Limb (tissue), 2 donors: ENCODE measurements around the gene FADS6.
A peak's percentile ranks its signal among the peaks of the same experiment; 100 is the strongest.

Experiments
- DNase-seq, 2 donors: peaks; one replicate each; pipeline ENCODE4 v3.0.0-alpha.2; 2016; ENCODE audit errors: extremely low spot score in 2 of 2

Gene FADS6

DNA sequence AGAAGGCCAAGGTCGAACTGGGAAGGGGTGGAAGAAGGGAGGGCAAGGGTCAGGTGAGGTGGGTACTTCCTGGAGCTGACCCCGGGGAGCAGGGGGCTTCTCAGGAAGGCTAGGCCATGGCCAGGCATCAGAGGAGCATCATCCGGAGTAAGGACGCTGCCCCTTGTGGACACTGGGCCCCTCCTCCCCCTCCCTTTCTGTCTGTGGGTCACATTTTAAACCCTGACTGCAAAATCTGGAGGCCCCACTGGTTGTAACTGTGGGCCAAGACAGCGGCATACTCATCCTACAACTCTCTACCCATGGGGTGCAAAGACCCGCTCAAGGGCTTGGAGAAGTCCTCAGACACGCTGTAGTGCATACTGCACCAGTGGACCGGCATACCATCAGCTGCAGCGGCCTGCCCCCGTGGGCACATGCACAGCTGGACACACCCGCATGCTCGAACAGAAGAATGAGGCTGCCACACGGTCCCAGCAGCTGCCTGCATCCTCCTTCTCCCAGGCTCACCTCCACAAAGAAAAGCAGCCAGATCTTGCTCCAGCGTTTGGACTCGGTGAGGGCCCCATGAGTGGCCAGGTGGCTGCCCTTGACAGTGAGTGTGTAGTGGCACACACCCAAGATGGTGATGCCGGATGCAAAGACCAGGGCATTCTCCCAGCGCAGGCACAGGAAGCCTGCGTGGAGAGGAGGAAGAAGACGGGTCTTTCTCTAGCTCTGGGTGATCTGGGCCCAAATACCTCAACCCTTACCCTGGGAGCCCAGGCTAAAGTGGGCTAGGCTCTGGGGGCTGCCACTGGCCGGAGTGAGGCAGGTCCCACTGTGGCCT lies 1.2 kb downstream of the FADS6 start:
- DNase-seq = no peak

DNA sequence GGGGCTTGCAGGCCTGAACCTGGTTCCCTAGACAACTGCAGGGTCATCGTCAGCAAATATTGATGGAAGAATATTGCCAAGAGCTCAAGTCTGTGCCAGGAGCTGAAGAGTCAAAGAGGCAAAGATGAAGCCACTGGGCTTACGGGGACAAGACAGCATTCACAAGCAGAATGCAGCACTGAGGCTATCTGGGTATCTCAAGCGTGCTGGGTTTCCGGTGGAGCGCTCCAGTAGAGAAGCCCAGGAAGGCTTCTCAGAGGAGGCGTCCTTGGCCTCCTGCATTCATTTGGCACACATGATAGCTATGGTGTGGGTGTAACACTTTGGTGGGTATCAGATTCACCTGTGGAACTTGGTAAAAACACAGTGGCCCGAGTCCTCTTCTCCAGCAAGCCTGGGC lies 2.9 kb downstream of the FADS6 start:
- no peak for DNase-seq

DNA sequence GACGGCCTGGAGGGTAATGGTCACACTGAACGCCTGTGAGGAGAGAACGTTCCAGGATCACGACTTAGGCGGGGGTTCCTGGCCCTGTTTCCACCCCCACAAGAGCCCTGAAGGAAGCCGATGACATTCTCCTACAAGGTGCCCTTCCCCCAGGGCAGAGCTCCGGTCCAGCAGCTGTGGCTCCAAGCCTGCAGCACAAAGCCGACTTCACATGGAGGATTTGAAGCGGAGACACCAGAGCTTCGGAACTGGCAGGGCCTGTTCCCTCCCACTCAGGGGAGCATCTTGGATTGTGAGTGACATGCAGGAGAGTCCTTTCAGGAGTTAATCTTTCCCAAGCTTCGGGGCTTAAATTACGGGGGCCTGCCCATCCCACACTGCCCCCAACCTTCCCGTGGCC lies 5.0 kb downstream of the FADS6 start:
- DNase-seq = no peak

DNA sequence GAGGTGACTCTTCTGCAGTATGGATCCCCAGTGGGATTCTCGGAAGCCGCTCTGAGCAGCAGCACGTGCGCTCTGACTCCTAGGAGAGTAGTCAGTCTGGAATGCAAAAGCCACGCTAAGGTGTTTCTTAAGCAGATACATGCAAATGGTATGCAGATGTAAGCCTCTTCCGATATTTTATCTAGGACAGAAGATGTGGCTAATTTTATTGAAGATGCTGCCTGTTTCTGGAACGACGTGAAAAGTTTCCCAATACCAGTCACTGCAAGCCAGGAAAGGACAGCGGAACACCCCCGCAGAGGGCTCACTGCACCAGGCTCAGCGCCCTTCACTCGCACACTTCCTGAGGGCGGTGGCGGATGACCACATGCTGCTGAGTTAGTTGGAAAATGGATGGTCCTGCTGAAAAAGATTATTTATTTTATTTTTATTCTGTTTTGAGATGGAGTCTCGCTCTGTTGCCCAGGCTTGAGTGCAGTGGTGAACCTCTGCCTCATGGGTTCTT lies 10.1 kb downstream of the FADS6 start:
- DNase-seq = no peak

DNA sequence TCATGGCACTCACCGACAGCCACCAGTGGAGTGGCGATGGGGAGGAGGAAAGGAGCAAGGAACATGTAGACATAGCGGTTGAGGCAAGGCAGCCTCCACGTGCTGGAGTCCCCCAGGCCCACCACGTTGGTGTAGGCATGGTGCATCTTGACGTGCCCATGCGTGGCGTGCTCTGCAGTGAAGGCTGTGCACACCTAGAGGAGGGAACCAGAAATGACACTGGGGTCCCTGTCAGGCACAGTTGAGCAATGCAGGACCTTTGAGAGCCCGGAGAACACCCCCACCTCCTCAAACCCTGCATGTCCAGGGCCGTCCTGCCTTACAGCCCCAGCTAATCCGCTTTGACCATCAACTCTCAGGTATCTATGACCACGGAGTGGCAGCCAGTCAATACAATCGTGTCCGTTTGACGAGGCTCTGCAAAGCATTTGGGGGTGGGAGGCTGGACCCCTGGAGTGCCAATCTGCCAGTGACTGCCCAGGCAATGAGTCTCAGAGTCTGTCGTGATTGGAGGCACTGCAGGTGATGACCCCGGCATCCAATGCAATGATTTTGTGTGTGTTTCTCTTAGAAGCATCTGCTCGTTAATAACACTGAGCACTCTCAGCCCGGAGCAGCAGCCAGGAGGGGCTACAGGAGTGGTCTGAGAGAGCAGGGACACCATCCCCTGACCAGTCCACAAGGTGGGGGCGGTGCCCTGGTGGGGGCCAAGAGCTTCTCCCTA lies 10.8 kb downstream of the FADS6 start:
- no peak for DNase-seq

DNA sequence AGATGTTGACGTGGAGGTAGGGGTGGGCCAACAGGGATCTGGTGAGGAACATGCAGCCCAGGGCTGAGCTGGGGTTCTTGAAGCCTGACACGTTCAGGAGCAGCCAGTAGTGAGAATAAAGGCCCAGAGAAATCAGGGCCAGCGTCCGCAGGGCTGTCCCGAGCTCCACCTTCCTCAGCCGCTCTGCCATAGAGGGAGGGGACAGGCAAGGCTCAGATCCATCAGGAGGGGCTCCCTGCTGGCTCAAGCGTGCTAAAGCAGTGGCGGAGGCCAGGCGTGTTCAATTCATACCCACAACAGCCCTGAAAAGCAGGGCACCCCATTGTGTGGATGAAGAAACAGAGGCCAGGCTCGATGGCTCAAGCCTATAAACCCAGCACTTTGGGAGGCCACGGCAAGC lies 12.4 kb downstream of the FADS6 start:
- DNase-seq = no peak

DNA sequence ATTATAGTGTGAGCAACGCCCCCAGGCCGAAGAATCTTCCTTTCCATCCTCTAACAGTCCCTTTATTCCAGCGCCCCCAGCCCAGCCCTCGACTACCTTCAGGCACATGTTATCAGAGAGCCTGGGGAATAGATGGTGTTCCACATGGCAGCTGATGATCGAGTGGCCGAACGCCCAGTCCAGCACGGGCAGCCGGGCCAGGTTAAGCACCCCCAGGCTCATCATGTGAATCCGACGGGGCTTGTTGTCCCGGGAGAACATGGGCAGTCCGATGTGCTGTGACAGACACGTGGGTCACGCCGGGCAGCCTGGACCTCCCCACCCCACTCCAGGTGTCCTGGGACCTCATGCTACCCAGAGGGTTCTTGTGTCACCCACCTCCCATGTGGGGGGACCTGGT lies 14.1 kb downstream of the FADS6 start:
- no peak for DNase-seq

DNA sequence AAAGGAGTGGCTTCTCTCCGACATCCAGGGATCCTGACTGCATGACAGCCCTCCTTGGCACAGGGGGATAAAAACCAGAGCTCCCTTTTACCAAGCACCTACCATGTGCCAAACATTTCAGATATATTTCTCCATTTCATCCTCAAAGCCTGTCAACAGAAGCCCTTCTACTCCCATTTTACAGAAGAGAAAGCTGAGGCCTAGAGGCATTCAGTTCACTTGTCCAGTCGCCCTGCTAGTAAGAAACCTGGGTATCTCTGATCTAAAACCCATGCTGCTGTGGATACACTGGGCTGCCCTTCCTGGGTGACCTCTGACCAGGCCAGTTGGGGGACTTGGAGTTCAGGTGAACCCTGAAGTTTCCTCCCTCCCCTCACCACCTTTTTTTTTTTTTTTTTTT lies 14.8 kb downstream of the FADS6 start:
- DNase-seq = no peak

DNA sequence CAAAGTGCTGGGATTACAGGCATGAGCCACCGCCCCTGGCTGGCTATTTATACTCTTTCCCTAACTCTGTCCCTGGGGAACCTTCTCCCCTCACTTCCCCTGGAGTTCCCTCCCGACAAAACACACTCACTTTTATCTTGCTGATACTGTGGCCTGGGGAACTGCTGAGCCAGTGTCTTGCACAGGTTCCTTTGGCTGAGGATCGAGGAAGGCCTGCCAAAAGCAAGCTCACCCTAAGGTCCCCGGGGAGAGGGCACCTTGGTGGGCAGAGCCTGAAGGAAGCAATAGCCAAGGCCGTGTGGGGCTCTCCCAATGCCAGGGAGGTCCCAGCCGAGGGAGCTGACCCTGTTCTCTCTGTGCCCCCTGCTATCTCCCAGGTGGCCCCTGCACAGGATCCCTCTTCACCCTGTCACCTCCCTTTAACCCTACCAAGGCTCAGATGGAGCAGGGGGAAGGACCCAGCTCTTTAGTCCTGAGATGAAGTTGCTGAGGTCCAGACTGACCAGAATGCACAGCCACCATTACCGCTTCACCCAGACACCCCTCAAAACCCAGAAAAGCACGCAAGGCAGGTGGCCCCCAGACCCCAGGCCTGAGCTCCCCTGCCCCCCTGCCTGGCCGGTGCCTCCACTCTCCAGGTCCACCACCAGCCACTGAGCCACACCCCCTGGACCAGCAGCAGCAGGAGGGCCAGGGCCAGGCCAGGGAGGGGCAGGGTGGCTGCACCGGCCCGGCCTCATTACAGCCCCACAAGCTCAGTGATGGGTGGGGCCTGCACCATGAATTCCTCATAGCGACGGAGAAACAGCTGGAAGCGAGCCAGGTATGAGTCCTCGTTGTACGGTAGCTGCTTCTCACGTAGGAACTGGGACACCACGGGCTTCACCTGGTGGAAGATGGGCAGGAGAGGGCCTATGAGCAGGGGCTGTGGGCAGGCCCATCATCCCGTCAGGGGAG lies 15.6 kb downstream of the FADS6 start:
- peak in 1 of 2 donors; percentile 18 for DNase-seq

DNA sequence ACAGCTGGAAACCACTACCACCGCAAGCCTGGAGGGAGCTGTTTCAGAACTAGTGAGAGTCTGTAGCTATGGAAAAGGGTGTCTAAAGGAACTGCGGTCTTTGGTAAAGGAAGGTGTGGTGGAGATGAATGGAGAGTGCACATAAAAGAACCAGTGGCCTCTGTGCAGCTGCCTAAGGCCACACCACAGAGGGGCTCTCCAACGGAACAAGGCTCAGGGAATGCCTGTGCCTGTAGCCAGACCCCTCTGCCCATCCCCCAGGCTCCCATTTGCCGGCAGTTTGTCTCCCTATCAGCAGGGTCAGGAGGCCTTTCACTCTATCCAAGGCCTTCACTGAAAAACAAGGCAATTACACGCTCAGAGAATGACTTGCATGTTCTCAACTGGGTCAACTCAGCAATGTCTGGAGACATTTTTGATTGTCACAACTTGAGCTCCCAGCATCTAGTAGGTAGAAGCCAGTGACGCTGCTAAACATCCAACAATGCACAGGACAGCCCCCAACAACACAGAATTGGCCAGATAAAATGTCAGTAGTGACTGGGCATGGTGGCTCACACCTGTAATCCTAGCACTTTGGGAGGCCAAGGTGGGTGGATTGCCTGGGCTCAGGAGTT lies 17.3 kb downstream of the FADS6 start:
- peak in 1 of 2 donors; percentile 20 for DNase-seq

DNA sequence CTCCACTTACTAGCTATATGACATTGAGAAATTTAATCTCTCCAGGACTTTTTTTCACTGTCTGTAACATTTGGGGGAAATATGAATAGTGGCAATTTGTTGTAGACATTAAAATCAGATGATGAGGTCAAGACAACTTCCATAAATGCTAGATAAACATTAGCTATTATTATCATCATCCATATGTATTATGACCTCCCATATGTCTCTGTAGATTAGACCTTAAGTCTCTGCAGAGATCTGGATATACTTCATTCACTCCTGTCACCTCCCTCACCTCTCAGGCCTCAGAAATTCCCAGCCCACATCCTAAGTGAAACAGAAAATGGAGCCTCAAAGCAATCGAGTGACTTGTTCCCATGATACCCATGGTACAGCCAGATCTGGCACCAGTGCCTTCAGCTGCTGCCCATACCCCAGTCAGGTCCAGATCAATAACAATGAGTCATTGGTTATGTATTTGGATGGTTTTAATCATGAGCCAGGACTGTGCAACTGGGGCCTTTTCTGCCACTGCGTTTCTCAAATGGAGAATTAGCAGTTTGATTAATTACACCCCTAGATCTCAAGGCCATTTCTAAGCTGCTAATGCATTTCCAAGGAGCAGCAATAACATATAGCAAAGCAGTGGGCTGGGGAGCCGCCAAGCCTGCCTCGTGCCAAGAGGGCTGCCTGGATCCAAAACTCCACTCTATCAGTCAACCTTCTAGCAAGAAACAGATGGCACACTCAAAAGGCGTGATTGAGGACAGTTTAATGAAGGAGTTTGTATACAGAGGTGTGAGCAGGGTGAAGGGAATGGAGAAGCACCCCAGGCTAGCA lies 18.1 kb downstream of the FADS6 start:
- DNase-seq = peak in 1 of 2 donors; percentile 41

DNA sequence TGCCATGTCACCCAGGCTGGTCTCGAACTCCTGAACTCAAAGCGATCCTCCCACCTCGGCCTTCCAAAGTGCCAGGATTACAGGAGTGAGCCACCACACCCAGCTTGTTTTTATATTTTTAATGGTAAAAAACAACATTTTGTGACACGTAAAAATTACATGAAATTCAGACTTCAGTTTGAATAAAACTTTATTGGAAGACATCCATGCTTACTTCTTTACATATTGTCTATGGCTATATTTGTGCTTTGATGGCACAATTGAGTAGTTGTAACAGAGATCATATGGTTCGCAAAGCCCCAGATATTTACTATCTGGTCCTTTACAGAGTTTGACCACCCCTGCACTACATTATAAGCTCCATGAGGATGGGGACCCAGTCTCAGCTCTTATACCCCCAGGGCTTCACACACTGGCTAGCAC lies 18.8 kb downstream of the FADS6 start:
- no peak for DNase-seq

DNA sequence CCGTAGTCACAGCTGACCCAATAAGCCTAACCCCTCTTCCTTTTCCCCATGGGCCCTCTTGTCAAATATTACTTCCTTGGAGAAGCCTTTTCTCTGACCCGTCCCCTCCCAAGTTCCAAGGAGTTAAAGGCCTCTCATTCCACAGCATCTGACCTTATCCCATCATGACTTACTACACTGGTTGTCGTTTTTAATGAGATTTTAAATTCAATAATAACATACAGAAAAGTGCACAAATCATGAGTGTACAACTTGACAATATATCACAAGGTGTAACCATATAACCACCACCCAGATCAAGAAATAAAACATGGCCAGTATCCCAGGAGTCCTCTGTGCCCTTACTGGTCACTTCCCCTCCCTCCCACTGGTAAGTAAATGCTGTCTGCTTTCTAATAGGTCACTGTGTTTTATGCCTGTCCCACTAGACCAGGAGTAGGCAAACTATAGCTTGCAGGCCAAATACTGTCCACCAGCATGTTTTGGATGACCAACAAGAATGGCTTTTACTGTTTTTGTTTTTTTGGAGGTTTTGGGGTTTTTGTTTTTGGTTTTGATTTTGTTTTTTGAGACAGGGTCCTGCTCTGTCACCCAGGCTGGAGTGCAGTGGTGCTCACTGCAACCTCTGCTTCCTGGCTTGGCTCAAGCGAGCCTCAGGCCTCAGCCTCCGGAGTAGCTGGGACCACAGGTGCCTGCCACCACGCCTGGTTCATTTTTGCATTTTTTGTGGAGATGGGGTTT lies 19.4 kb downstream of the FADS6 start:
- peak in 1 of 2 donors; percentile 22 for DNase-seq

DNA sequence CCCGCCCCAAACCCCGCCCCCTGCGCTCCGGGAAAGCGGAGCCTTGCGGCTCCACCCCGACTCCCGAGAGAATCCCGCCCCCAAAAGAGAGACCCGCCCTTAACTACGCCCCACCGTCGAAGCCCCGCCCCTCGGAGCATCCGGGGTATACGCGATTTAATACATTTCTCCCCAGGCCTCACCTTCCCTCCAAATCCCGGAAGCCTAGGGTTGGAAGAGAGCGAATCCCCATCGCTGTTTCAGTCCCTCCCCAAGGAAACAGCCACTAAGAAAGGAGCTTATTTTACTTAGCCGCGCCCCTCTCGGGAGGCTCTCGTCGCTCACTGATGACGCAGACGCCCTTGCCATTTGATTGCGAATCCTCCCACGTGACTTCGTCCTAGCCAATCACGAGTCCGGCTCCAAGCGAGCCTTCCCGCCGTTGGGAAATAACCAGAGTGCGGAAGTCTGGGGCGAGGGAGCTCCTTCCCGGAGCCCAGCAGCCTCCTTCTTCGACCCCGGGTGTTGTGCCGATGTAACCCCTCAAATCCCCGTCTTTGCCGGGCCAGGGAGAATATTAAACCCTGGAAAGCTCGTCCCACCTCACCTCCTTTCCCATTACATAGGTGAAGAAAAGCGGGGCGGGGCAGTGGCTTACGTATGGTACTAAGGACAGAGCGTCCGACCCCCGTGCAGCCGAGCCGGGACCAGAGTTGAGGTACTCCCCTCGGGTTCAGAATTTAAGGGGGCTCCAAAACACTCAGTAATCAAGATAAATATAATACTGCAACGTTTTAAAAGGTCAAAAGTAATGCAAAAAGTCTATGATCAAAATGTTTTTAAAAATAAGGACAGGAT lies 20.2 kb downstream of the FADS6 start:
- peak; percentile 100 for DNase-seq

DNA sequence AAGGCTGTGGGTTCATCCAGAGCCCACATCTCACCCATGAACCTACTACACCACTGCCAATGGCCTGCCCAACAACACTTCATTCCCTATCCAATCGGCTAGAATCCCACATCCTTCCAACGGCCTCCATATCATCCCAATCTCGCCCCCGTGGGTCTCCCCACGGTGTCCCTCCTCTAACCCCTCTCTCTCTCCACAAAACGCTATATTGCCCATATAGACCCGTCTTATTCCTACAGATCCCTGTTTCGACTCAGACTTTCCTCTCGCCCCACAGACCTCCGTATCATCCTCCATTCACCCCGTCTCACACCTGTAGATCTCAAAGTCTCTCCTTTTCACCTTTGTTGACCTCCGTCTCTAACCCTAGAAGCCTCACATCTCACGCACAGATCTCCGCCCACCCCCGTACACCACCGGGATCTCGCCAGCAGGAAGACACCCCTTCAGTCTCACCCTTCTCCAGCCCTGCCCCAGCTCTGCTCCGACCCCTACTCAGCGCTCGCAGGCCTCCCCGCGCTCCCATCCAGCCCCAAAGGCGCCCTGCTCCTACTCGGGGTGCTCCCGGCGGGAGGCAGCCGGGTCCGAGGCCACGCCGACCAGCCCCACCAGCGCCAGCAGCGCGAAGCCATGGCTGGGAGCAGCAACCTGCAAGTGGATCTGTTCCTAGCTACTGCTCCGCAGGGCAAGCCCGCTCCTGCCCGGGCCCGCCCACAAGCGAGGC lies 21.0 kb downstream of the FADS6 start, which contains the start of gene FDXR:
TSS of gene FDXR (minus strand) at position 682 of the 724 bp plus-strand sequence. CDS start at position 632, 50 bp downstream.
- DNase-seq = no peak

DNA sequence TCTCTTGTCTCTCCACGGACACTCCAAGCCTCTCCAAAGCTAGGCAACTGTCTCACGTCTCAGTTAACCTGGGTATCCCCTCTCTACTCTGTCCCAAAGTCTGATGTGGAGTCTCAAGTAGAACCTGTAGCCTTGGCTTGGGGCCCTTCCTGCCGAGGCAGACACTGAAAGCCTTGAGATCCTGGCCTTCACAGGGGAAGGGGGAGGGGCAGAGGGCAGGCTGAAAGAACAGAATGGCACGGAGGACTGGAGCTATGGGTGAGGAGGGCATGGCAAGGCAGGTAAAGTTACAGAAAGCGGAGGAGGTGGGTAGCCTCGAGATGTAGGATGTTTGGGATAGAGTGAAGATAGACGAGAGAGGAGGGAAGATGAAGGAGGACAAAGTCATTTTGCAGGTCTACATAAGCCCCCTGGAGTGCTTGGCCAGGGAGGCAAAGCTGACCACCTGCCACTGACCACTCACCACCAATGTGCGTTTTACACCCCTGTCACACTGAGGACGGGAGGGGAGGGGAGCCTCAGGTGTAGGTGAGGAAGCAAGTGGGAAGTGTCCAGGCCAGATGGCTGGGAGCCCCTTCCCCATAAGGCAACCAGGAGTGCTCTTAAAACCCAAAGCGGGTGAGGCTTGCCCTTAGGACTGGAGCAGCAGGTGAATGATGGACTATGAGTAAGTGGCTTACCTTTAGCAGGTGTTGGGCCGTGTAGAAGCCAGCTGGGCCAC lies 21.9 kb downstream of the FADS6 start:
- no peak for DNase-seq

DNA sequence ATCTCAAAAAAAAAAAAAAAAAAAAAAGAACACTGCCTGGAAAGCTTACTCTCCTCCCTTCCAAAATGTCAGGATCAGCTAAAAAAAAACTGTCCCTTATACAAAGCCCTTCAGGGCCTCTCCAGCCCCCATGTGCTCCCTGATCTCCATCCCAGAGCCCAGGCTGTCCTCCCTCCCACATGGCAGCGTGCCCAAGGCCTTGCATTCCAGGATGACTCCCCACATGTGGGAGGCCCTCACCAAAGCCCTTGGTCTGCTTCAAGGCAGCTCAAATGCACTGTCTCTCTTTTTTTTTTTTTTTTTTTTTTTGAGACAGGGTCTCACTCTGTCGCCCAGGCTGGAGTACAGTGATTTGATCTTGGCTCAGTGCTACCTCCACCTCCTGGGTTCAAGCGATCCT lies 22.9 kb downstream of the FADS6 start:
- no peak for DNase-seq
